Tibial nerve (tissue), 4 donors: ENCODE measurements around the gene TRDMT1.

ENCODE experiments used
- CTCF ChIP-seq, 5 experiments: fragments of 200-600 bp in 3 of 5; fragments of 450-650 bp in 2 of 5; sonication (generic) in 3 of 5; IDR thresholded peaks; one replicate each; pipeline ENCODE4 v1.5.1; 2016 to 2019; ENCODE audit warnings: antibody characterized with exemption in 5 of 5, mild to moderate bottlenecking in 3 of 5, moderate library complexity in 2 of 5
- EP300 ChIP-seq, 2 donors: sonication (generic); formaldehyde crosslinking; IDR thresholded peaks; one replicate each; pipeline ENCODE4 v1.6.1; 2017; ENCODE audit warnings: antibody characterized with exemption in 2 of 2, mild to moderate bottlenecking in 1 of 2

GRCh38 chr10:17144032-17144431 lies 57.4 kb downstream of the TRDMT1 start:
- TF ChIP-seq CTCF (IDR thresholded peaks at IDR 0.05) (no peak), EP300 (IDR thresholded peaks at IDR 0.05) (no peak)
